ENCODE measurements around the gene ARHGAP15. TPM values are rescaled to one million over a fixed set of nuclear protein-coding genes. Genes with fewer than 3 reads are reported as not detected.

Gene ARHGAP15
- total RNA-seq, 4 donors from 2014 or later: 0.80 to 53.1 (median 12.7) TPM

DNA sequence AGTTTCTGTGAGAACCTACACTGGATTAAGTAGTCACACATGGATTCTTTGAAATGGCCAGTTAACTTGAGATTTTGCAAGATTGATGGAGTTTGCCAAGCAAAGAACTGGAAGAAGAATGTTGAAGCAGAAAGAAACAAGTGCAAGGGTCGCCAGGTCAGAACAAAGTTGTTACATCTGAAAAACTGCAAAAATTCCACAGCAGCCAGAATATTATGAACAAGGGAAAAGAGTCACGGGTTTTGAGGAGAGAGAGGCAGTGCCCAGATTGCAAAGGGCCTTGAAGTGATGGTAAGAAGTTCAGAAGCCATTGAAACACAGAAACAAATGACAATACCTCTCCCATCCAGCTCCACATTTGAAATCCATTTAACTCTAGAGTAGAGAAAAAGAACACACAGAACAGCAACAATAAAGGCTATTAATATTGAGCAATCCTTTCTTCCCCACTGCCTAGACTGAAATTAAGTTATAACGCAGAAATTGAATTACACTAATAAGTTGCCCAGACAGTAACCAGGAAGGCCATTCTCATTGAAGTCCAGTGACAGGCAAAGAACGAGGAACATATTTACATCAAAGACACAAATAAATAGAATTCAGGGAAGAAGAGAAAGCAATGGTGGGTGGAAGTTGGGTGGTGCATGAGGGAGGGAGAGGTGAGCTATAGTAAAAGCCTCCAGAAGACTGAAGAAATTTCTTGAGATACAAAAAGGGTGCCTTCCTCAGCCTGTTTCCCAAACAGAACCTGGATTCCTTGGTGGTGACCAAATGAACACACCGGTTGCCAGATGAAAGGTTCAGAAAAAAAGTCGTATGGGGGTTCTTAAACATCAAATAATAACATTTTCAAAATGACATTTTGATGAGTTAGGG lies 80.6 kb downstream of the ARHGAP15 start:
- H3K4me1 ChIP-seq: no peaks in the 10 kb centered on the region
- no peak for TF ChIP-seq EP300 (IDR thresholded peaks at IDR 0.05; ENCODE audit: low read depth)
- TF ChIP-seq POLR2AphosphoS5 (IDR thresholded peaks at IDR 0.05): no peak
- TF ChIP-seq POLR2A (IDR thresholded peaks at IDR 0.05): no peak
- TF ChIP-seq, protein P1, sequence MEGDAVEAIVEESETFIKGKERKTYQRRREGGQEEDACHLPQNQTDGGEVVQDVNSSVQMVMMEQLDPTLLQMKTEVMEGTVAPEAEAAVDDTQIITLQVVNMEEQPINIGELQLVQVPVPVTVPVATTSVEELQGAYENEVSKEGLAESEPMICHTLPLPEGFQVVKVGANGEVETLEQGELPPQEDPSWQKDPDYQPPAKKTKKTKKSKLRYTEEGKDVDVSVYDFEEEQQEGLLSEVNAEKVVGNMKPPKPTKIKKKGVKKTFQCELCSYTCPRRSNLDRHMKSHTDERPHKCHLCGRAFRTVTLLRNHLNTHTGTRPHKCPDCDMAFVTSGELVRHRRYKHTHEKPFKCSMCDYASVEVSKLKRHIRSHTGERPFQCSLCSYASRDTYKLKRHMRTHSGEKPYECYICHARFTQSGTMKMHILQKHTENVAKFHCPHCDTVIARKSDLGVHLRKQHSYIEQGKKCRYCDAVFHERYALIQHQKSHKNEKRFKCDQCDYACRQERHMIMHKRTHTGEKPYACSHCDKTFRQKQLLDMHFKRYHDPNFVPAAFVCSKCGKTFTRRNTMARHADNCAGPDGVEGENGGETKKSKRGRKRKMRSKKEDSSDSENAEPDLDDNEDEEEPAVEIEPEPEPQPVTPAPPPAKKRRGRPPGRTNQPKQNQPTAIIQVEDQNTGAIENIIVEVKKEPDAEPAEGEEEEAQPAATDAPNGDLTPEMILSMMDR (IDR thresholded peaks at IDR 0.05): no peak
- in situ Hi-C loops (cut with MboI; ENCODE audit: low pct_ligation_motif_present in 1 of 4, low pct_unique_long_range_greater_than_20kb in 1 of 4, low sequenced_read_pairs in 3 of 4): loop anchor here in 1 of 4 donors (10.0 kb wide), 1 partner anchor 55 kb away; no protein-coding TSS in a partner anchor
- 73 to 75% methylated on average over 6 of the region's 6 CpGs for WGBS, 2 donors (ENCODE audit: low coverage in 1 of 2)
- H3K27ac ChIP-seq: no peak overlapping the region
- H3K4me3 ChIP-seq: no peak overlapping the region
- no peak for DNase-seq
- H3K36me3 ChIP-seq: no peaks in the 10 kb centered on the region
- H3K27me3 ChIP-seq: no peaks in the 10 kb centered on the region
- intact Hi-C loops (cut with DNase I; ENCODE audit: low total_unique reads): no loop called here
- H3K9me3 ChIP-seq: no peaks in the 10 kb centered on the region

DNA sequence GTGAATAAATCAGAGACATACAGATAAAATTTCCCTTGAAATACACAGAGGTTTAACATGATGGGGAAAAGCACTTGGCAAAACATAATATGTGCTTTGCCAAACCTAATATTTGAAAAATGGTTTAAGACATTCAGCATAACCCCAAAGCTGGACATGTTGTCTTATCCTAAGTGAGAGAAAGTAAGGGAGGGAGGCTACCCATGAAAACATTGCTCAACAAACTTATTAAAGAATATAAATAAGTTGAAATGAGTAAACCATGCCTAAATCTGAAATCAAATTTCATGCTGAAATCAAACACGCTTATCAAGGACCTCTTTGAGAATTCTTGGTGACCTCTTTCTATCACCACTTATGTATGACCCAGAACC lies 81.2 kb downstream of the ARHGAP15 start:
- no peak for DNase-seq
- in situ Hi-C loops (cut with MboI; ENCODE audit: low pct_ligation_motif_present in 1 of 4, low pct_unique_long_range_greater_than_20kb in 1 of 4, low sequenced_read_pairs in 3 of 4): loop anchor here in 1 of 4 donors (10.0 kb wide), 1 partner anchor 54 kb away; no protein-coding TSS in a partner anchor
- 96 to 100% methylated on average over 1 of the region's 1 CpG for WGBS, 2 donors (ENCODE audit: low coverage in 1 of 2)
- intact Hi-C loops (cut with DNase I; ENCODE audit: low total_unique reads): no loop called here
- Histone ChIP-seq H3K27me3 (no peaks in the 10 kb centered on the region), H3K27ac (no peak overlapping the region), H3K36me3 (no peaks in the 10 kb centered on the region), H3K4me3 (no peak overlapping the region), H3K9me3 (no peaks in the 10 kb centered on the region), H3K4me1 (no peaks in the 10 kb centered on the region)
- TF ChIP-seq POLR2A (IDR thresholded peaks at IDR 0.05) (no peak), EP300 (IDR thresholded peaks at IDR 0.05; ENCODE audit: low read depth) (no peak), POLR2AphosphoS5 (IDR thresholded peaks at IDR 0.05) (no peak)
- TF ChIP-seq, protein P1 (IDR thresholded peaks at IDR 0.05): no peak

DNA sequence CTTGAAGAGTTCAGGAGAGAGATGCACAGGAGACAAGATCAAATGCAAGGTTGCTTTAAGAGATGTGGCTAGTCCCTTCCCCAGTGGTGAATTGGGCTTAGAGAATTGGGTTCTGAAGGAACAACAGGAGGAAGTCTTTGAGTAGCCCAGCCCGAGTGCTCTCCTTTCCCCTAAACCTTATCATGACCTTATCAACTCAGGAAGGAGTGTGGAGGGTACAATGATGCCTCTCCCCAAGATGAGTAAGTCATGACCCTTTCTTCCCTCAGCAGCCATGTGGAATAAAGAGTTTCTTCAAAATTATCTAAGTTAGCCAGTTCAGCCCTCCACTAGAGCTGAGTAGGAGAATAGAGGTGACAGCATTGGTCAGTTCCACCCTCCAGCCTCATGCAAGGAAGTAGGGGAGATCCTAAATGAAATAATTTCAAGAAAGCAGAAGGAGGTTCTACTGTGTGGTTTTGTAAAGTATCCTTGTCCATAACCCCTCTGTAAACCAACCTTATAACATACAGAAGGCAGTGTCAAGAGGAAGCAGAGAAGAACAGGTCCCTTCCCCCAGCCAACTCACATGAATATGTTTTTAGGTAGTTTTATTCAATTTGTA lies 88.4 kb downstream of the ARHGAP15 start:
- intact Hi-C loops (cut with DNase I; ENCODE audit: low total_unique reads) (no loop called here), in situ Hi-C loops (cut with MboI; ENCODE audit: low pct_ligation_motif_present in 1 of 4, low pct_unique_long_range_greater_than_20kb in 1 of 4, low sequenced_read_pairs in 3 of 4) (loop anchor here in 1 of 4 donors (10.0 kb wide), 1 partner anchor 47 kb away; no protein-coding TSS in a partner anchor)
- no peak for DNase-seq
- TF ChIP-seq POLR2A (IDR thresholded peaks at IDR 0.05) (no peak), POLR2AphosphoS5 (IDR thresholded peaks at IDR 0.05) (no peak), EP300 (IDR thresholded peaks at IDR 0.05; ENCODE audit: low read depth) (no peak)
- TF ChIP-seq, protein P1 (IDR thresholded peaks at IDR 0.05): no peak
- no peaks in the 10 kb centered on the region for H3K9me3 ChIP-seq
- no peaks in the 10 kb centered on the region for H3K36me3 ChIP-seq
- H3K4me3 ChIP-seq: no peak overlapping the region
- 63% methylated on average over 1 of the region's 1 CpG; no CpG with 5 or more reads in 1 of the 2 donors for WGBS, 2 donors (ENCODE audit: low coverage in 1 of 2)
- no peaks in the 10 kb centered on the region for H3K4me1 ChIP-seq
- no peaks in the 10 kb centered on the region for H3K27me3 ChIP-seq
- no peak overlapping the region for H3K27ac ChIP-seq

DNA sequence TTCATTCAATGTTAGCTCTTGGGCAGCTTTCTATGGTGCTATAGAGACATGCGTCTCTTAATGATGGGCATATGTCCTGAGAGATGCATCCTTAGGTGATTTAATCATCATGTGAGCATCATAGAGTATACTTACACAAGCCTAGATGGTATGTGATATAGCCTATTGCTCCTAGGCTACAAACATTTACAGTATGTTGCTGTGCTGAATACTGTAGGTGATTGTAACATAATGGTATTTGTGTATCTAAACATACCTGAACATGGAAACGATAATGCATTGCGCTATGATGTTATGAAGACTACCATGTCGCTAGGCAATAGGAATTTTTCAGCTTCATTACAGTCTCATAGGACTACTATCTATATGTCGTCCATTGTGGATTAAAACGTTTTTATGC lies 89.4 kb downstream of the ARHGAP15 start:
- Histone ChIP-seq H3K27me3 (no peaks in the 10 kb centered on the region), H3K36me3 (no peaks in the 10 kb centered on the region), H3K4me1 (no peaks in the 10 kb centered on the region), H3K9me3 (no peaks in the 10 kb centered on the region), H3K27ac (no peak overlapping the region), H3K4me3 (no peak overlapping the region)
- intact Hi-C loops (cut with DNase I; ENCODE audit: low total_unique reads) (no loop called here), in situ Hi-C loops (cut with MboI; ENCODE audit: low pct_ligation_motif_present in 1 of 4, low pct_unique_long_range_greater_than_20kb in 1 of 4, low sequenced_read_pairs in 3 of 4) (loop anchor here in 1 of 4 donors (10.0 kb wide), 1 partner anchor 46 kb away; no protein-coding TSS in a partner anchor)
- WGBS, 2 donors (ENCODE audit: low coverage in 1 of 2): 97 to 100% methylated on average over 6 of the region's 6 CpGs
- no peak for DNase-seq
- no peak for TF ChIP-seq POLR2AphosphoS5 (IDR thresholded peaks at IDR 0.05)
- TF ChIP-seq, protein P1 (IDR thresholded peaks at IDR 0.05): no peak
- TF ChIP-seq EP300 (IDR thresholded peaks at IDR 0.05; ENCODE audit: low read depth): no peak
- TF ChIP-seq POLR2A (IDR thresholded peaks at IDR 0.05): no peak

Data from transverse colon (tissue), 4 donors.